ENCODE results near the gene DNAJC18.

DNAJC18 gene

GRCh38 chr5:139386050-139386438 lies 53.3 kb downstream of the DNAJC18 start:
- no peak for DNase-seq

- DNase-seq = peak; percentile 31 to 51
Observed at GRCh38 chr5:139385061-139386049, 54.0 kb downstream of the DNAJC18 start.

DNA sequence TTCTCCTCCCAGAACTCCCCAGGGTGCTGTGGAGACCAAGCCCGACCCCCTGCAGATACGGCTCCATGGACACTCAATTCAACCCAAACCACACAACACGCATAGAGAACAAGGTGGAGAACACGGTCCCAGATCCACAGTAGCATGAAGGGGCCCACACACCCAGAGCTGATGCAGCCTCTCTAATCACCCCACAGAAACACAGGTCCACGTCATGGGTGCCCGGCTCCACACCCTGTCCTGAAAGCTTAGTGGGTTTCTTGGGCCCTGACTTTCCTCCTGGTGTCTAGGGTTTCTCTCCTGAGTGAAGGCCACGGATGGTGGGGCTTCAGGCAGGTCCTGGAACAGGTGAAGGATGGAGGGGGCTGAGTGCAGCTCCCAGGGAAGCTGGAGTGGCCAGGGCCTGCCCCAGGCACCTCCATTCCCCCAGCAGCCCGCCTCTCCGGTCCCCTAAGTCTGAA lies 54.7 kb downstream of the DNAJC18 start:
- no peak for DNase-seq

DNA sequence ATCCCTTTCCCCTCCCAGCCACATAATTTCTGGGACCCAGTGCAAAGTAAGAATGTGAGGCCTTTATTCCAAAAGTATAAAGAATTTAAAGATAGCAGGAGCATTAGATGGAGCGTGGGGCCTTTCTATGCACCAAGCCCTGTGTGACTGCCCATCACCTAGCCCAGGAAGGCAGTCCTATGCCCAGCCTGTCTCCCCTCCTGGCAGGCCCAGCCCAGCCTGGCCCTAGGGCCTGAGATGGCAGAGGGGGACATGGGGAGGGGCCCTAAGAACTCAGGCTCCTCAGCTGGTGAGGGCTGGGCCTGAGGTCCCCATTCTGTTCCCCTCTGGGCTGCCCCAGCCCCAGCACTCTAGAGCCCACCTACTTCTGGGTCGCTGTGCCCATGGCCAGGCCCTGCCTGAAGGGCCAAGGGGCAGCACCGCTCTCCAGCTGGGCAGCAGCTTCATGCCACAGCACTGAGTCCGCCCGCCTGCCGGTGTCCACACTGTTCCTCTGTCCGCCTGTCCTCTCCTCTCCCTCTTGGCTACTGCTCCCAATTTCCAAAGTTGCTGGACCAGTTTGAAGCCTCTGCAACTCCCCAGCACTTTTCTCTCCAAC lies 55.2 kb downstream of the DNAJC18 start:
- no peak for DNase-seq

GRCh38 chr5:139383275-139383992 lies 55.9 kb downstream of the DNAJC18 start, which contains the start of gene SLC23A1:
TSS of gene SLC23A1 (minus strand) at chr5:139383297. CDS start at chr5:139383253, 44 bp downstream.
- DNase-seq = no peak

- no peak for DNase-seq
Observed at GRCh38 chr5:139382807-139383206, 56.5 kb downstream of the DNAJC18 start.

DNA sequence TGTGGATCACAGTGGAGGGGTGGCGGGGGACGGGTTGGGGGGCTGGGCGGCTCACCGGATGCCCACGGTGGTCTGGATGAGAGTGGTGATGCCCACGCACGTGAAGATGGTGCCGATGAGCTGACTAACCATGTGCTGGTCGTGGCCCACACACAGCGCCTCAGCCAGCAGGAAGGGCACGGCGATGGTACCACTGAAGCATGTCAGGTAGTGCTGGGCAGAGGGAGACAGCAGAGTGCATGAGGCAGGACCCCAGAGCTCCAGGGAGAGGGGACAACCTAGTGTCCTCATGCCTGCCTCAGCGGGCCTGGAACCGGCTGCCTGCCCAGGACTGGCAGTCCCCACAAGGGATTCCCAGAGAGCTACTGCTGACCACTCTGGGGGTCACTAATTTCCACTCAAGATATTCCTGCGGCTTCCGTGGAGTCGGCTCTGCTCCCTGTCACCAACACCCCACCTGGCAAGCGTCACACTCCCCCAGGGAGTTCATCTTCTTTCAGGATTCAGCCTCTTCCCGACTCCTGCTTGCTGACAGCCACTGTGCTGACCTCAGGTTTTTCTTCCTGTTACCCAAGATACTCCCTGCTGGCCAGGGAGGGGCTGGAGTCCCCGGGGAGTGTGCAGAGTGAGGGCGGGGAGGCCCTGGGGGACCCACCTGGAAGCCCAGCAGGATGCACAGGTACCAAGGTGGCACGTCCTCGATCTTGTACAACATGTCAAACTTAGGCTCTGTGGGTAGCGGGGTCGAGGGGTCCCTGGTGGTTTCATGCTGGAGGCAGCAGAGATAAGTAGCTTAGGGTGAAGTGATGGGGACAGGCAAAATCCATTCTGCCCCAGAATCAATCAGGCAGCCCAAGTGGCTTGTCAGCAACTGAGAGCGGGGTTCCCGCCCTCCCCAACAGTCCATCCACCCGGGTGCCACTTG lies 57.2 kb downstream of the DNAJC18 start:
- DNase-seq = no peak

- DNase-seq = no peak
Observed at GRCh38 chr5:139379626-139380449, 59.5 kb downstream of the DNAJC18 start.

- no peak for DNase-seq
Observed at GRCh38 chr5:139378941-139379361, 60.4 kb downstream of the DNAJC18 start.

- DNase-seq = no peak
Observed at GRCh38 chr5:139378101-139378825, 61.1 kb downstream of the DNAJC18 start.

DNA sequence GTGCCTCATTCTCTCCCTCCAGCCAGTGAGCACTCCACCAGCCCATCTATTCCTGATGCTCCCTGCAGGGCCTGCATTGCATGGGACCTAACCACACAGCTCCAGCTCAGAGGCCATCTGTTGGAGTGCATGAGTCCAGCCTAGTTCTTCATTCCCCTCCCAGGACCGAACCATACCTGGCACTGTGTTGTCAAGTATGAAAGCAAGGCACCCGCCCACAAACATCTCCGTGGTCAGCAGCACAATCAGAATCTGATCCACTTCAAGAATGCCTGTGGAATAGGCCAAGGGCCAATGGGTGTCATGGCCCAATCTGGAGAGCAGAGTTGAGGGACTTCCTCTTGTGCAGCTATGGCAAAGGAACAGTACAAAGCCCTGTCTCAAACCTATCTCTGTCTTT lies 62.1 kb downstream of the DNAJC18 start:
- DNase-seq = no peak

DNA sequence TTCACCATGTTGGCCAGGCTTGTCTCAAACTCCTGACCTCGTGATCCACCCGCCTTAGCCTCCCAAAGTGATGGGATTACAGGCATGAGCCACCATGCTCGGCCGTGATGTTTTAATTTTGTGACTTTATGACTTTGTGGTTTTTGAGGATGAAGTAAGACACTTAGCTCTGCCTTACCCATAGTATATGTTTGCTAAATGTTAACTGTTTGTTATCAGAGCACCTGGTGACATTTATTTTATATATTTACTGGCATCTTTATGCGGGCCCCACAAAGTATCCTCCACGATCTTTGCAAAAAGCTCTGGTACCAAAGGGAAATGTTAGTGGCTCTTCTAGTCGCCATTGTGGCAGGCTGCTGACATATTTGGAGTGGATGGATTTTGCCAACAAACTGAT lies 63.0 kb downstream of the DNAJC18 start:
- no peak for DNase-seq

DNA sequence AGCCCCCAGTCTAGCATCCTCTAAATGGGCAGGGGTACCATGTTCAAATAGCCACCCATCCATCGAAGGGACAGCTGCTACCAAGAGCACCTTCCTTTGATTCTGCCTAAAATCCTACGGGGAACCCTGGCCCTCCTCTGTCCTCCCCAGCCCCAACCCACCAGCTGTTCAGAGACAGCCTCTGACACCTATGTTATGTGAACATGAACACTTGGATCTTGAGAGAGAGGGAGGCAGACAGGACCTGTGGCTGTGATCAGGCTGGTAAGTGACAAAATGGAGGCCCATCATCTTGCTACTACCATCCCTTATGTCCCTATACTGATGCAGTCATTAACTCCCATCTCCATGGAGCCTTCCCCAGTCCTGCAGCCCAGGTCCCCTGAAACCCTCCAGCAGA lies 64.4 kb downstream of the DNAJC18 start:
- no peak for DNase-seq

GRCh38 chr5:139371482-139372435 lies 67.6 kb downstream of the DNAJC18 start:
- no peak for DNase-seq

GRCh38 chr5:139369181-139369580 lies 70.1 kb downstream of the DNAJC18 start:
- DNase-seq = no peak

DNA sequence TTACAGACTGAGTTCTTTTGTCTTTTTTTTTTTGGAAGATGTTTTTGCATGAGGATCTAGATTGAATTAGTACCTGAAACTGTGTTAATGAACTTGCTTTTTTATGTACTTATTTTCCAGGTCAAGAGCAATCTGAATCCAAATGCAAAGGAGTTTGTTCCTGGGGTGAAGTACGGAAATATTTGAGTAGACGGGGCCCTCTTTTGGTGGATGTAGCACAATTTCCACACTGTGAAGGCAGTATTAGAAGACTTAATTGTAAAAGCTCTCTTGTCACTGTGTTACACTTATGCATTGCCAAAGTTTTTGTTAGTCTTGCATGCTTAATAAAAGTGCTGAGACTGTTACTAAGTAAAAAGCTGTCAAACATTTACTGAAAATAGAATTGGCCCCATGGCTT lies 70.7 kb downstream of the DNAJC18 start:
- DNase-seq = no peak

DNA sequence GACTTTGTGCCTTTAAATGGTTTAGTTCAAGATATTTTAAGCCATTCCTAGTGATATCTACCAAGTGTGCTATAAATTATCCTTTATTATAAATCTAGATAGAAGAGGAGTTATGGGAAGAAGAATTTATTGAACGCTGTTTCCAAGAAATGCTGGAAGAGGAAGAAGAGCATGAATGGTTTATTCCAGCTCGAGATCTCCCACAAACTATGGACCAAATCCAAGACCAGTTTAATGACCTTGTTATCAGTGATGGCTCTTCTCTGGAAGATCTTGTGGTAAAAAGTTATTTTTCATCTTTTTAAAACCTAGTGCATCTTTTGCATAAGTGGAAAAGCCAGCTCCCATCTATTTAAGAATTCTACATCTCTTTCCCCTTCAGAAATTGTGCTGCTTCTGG lies 74.9 kb downstream of the DNAJC18 start:
- no peak for DNase-seq

DNA sequence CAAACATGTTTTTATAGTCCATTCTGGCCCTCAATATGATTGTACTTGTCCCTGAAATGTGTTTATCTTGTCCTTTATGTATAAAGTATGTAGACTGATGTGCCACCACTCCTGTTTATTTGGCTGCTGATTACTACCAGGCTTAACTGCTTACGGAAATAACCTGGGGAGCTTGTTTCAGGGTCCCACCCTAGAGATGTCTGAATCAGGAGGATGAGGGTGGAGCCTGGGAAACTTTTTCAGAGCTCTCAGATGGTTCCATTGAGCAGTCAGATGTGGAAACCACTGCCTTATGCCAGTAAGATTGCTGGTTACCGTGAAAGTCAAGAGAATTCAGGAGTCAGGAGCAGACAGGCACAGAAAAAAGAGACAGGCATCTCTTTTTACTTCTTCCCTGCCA lies 75.4 kb downstream of the DNAJC18 start:
- DNase-seq = no peak

DNA sequence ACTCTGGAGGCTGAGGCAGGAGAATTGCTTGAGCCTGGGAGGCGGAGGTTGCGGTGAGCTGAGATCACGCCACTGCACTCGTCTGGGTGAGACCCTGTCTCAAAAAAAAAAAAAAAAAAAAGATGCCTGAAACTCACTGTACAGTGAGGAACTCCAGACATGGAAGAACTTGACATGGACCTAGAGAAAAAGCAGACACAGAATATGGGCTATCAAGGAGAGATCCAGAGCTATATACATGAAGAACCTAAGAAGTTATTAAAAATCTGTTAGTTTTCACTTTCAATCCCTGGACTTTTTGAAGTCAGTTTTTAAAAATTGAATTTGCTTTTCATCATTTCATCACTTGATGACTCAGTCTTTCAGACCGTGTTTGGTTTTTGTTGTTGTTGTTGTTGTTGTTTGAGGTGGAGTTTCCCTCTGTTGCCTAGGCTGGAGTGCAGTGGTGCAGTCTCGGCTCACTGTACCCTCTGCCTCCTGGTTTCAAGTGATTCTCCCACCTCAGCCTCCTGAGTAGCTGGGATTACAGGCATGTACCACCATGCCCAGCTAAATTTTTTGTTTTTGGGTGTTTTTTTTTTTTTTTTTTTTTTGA lies 77.4 kb downstream of the DNAJC18 start:
- DNase-seq = no peak
